ENCODE measurements around the gene PRTN3.
"Not testable (repeated sequence)": the region's sequence is repeated elsewhere in the genome, so short reads cannot be mapped to it uniquely, and the experiment has no call there.

The PRTN3 gene

GRCh38 chr19:845707-846521, 5.1 kb downstream of the PRTN3 start:
- POLR2A ChIA-PET: no interaction called here
- DNase-seq (ENCODE audit: extremely low spot score): no peak
- TF ChIP-seq CTCF (IDR thresholded peaks at IDR 0.05; ENCODE audit: control extremely low read depth, extremely low read depth, low read depth, missing control alignments): no peak
- CTCF ChIA-PET: interaction anchor here (1.6 kb wide), 1 partner anchor 11 kb away, joined by 7 read pairs; no protein-coding TSS in a partner anchor

GRCh38 chr19:848386-848921, 7.7 kb downstream of the PRTN3 start:
- ChIA-PET POLR2A (interaction anchor here (0.6 kb wide), 1 partner anchor 30 kb away, joined by 3 read pairs; no protein-coding TSS in a partner anchor), CTCF (interaction anchor here (1.1 to 1.4 kb wide), 2 partner anchors 8 to 79 kb away, joined by 3 to 4 read pairs; no protein-coding TSS in a partner anchor)
- TF ChIP-seq CTCF (IDR thresholded peaks at IDR 0.05; ENCODE audit: control extremely low read depth, extremely low read depth, low read depth, missing control alignments): no peak
- no peak for DNase-seq (ENCODE audit: extremely low spot score)

GRCh38 chr19:849195-849594, 8.4 kb downstream of the PRTN3 start:
- ChIA-PET POLR2A (interaction anchor here (0.6 kb wide), 1 partner anchor 46 kb away, joined by 3 read pairs; no protein-coding TSS in a partner anchor), CTCF (interaction anchor here (0.9 to 1.6 kb wide), 4 partner anchors 7 to 80 kb away, joined by 3 to 4 read pairs (median 4); no protein-coding TSS in a partner anchor)
- not testable (repeated sequence) for DNase-seq (ENCODE audit: extremely low spot score)

GRCh38 chr19:850221-850978, 9.6 kb downstream of the PRTN3 start:
- no peak for DNase-seq (ENCODE audit: extremely low spot score)
- no peak for TF ChIP-seq CTCF (IDR thresholded peaks at IDR 0.05; ENCODE audit: control extremely low read depth, extremely low read depth, low read depth, missing control alignments)
- ChIA-PET CTCF (interaction anchor here (1.3 to 1.6 kb wide), 2 partner anchors 8 to 13 kb away, joined by 3 to 4 read pairs; no protein-coding TSS in a partner anchor), POLR2A (no interaction called here)

GRCh38 chr19:850979-851335, 10.2 kb downstream of the PRTN3 start:
- ChIA-PET CTCF (interaction anchor here (1.3 kb wide), 1 partner anchor 13 kb away, joined by 3 read pairs; no protein-coding TSS in a partner anchor), POLR2A (no interaction called here)
- no peak for DNase-seq (ENCODE audit: extremely low spot score)
- TF ChIP-seq CTCF (IDR thresholded peaks at IDR 0.05; ENCODE audit: control extremely low read depth, extremely low read depth, low read depth, missing control alignments): no peak

- DNase-seq (ENCODE audit: extremely low spot score): no peak
- ChIA-PET CTCF (no interaction called here), POLR2A (no interaction called here)
- TF ChIP-seq CTCF (IDR thresholded peaks at IDR 0.05; ENCODE audit: control extremely low read depth, extremely low read depth, low read depth, missing control alignments): no peak
Observed at GRCh38 chr19:852136-853013, 11.6 kb downstream of the PRTN3 start, which contains the start of gene ELANE. Gene ELANE, plus strand, starts transcription at chr19:852303. Its CDS starts 26 bp downstream, at chr19:852329.

Data from GM10248 (cell line).